Calu3 (cell line): ENCODE results near the gene GRK5. TPM values are rescaled to one million over a fixed set of nuclear protein-coding genes. Genes with fewer than 3 reads are reported as not detected.

Source experiments
- BruUV-seq: library from RNA; stranded (reverse); fragments of 400-500 nt; replicated peaks from 2 replicates; lab custom pipeline; 2021; lab: Mats Ljungman, UMichigan
- CTCF ChIA-PET: fragments of 300-600 bp; sonication (Branson Sonifier 250); formaldehyde crosslinking; loops from one replicate; lab custom pipeline; 2022; ENCODE audit warnings: antibody characterized with exemption; lab: Charles Lee
- DNase-seq: peaks from one replicate; pipeline ENCODE4 v3.0.0; 2022
- H3K27ac Mint-ChIP-seq: one replicate; pipeline ENCODE4 v1.8.0; 2022; ENCODE audit warnings: mixed read lengths; ENCODE audit not compliant: unreplicated experiment
- H3K27me3 Mint-ChIP-seq: one replicate; pipeline ENCODE4 v1.8.0; 2022; ENCODE audit warnings: mixed read lengths; ENCODE audit not compliant: unreplicated experiment
- H3K36me3 Mint-ChIP-seq: one replicate; pipeline ENCODE4 v1.8.0; 2022; ENCODE audit warnings: mild to moderate bottlenecking, moderate library complexity, mixed read lengths; ENCODE audit not compliant: insufficient read depth, unreplicated experiment
- H3K4me1 Mint-ChIP-seq: one replicate; pipeline ENCODE4 v1.8.0; 2022; ENCODE audit warnings: mild to moderate bottlenecking, low read depth, mixed read lengths; ENCODE audit not compliant: unreplicated experiment
- H3K4me3 Mint-ChIP-seq: one replicate; pipeline ENCODE4 v1.8.0; 2022; ENCODE audit warnings: mild to moderate bottlenecking, low read depth, moderate library complexity, mixed read lengths; ENCODE audit not compliant: unreplicated experiment
- H3K9me3 Mint-ChIP-seq: one replicate; pipeline ENCODE4 v1.8.0; 2022; ENCODE audit warnings: low read depth, mixed read lengths; ENCODE audit not compliant: unreplicated experiment
- CTCF ChIP-seq: fragments of 200-600 bp; IDR thresholded peaks from one replicate; pipeline ENCODE4 v1.8.0; 2022; ENCODE audit warnings: antibody characterized with exemption; ENCODE audit not compliant: unreplicated experiment
- intact Hi-C: fragments of 100-400 bp; cut with micrococcal nuclease; formaldehyde crosslinking; loops from one replicate; pipeline ENCODE4 v1.10.0; 2022; ENCODE audit not compliant: unreplicated experiment
- total RNA-seq: library from RNA; stranded (reverse); gene quantifications from 2 replicates; pipeline ENCODE4 v1.2.3, GENCODE V29; 2022

Gene GRK5
- total RNA-seq, 1 experiment from 2014 or later, result 4.4 TPM

DNA sequence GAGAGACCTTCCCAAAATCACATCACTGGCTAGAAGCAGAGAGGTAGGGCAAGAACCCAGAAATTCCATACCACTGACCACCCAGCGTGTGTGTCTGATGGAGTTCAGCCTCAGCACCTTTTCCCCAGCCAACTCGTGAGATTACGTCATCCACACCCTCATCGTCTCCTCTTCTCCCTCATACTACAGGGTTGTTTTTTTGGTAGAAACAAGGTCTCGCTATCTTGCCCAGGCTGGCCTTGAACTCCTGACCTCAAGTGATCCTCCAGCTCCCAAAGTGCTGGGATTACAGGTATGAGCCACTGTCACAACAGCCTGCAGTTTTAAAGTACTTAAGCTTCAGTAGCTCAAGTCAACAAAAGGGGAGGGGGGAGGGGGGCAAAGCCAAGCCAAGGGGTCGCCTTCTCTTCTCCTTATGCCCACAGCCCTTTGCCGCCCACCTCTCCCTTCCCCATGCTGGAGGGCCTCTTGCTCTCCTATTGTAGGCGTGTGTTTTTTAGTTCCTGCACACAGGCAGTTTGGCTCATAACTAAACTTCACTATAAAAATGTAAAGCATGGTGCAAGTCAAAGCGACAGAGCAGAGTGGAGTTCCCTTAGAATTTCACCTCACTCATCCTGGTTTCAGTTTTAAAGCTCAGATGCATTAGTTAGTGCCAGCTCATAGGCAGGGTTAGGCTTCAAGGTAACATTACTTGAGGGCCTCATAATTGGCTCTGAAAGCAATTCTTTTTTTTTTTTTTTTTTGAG lies 23.5 kb upstream of the GRK5 start:
- H3K36me3 Mint-ChIP-seq, result peaks cover 3% of the 10 kb centered on the region
- BruUV-seq, result no TSS peak
- H3K9me3 Mint-ChIP-seq, result no peaks in the 10 kb centered on the region
- intact Hi-C loops, result no loop called here
- H3K4me1 Mint-ChIP-seq, result no peaks in the 10 kb centered on the region
- no peak overlapping the region for H3K4me3 Mint-ChIP-seq
- TF ChIP-seq CTCF, result no peak
- no peaks in the 10 kb centered on the region for H3K27me3 Mint-ChIP-seq
- H3K27ac Mint-ChIP-seq, result no peak overlapping the region
- DNase-seq, result no peak
- CTCF ChIA-PET, result interaction anchor here (0.6 to 0.8 kb wide), 3 partner anchors 23 to 367 kb away, joined by 3 to 4 read pairs (median 4); partner anchors contain the start of gene GRK5

DNA sequence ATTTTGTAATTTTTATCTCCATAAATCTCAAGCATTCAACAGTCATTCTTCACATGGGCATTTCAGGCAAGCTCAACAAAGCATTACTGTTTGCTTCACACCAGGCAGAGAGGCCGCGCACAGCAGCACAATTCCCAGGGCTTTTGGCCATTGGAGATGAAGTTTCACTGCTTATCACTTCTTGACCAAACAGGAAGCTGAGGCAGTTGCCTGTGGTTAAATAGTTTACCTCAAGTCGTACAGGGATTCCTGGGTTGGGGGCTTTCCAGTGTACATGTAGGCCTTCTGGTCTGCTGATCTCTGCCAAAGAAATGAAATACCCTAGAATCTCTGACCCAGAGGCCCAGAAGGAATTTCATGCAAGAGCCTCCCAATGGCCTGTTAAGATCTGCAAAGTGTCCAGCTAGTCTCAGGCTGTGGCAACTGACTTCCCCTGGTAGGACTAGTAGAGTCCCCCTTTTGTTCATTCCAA lies 17.5 kb upstream of the GRK5 start:
- no peak for TF ChIP-seq CTCF
- Mint-ChIP-seq H3K36me3 (no peaks in the 10 kb centered on the region), H3K27me3 (no peaks in the 10 kb centered on the region), H3K4me3 (no peak overlapping the region), H3K27ac (no peak overlapping the region), H3K4me1 (no peaks in the 10 kb centered on the region), H3K9me3 (no peaks in the 10 kb centered on the region)
- CTCF ChIA-PET, result interaction anchor here (0.6 to 1.0 kb wide), 3 partner anchors 10 to 300 kb away, joined by 3 to 4 read pairs (median 3); no protein-coding TSS in a partner anchor
- intact Hi-C loops, result no loop called here
- no TSS peak for BruUV-seq
- no peak for DNase-seq

- Mint-ChIP-seq H3K9me3 (no peaks in the 10 kb centered on the region), H3K36me3 (no peaks in the 10 kb centered on the region), H3K4me3 (no peak overlapping the region), H3K4me1 (no peaks in the 10 kb centered on the region), H3K27ac (no peak overlapping the region), H3K27me3 (no peaks in the 10 kb centered on the region)
- intact Hi-C loops, result no loop called here
- BruUV-seq, result no TSS peak
- no peak for TF ChIP-seq CTCF
- no peak for DNase-seq
- CTCF ChIA-PET, result interaction anchor here (0.6 to 1.0 kb wide), 4 partner anchors 9 to 299 kb away, joined by 3 to 12 read pairs (median 4); no protein-coding TSS in a partner anchor
Measured at GRCh38 chr10:119190353-119190752, 17.0 kb upstream of the GRK5 start.

GRCh38 chr10:119190954-119191785 lies 16.2 kb upstream of the GRK5 start:
- Mint-ChIP-seq H3K27ac (no peak overlapping the region), H3K36me3 (no peaks in the 10 kb centered on the region), H3K4me1 (no peaks in the 10 kb centered on the region), H3K27me3 (no peaks in the 10 kb centered on the region), H3K4me3 (no peak overlapping the region), H3K9me3 (no peaks in the 10 kb centered on the region)
- CTCF ChIA-PET, result interaction anchor here (0.8 kb wide), 1 partner anchor 278 kb away, joined by 12 read pairs; no protein-coding TSS in a partner anchor
- no peak for DNase-seq
- intact Hi-C loops, result no loop called here
- no peak for TF ChIP-seq CTCF
- no TSS peak for BruUV-seq
